GM18519 (cell line): Measurements from ENCODE around the gene PRKAG2.
"Not testable (repeated sequence)": the region's sequence is repeated elsewhere in the genome, so short reads cannot be mapped to it uniquely, and the experiment has no call there.

ENCODE experiments used
- ATAC-seq: cut with Tn5 transposase; IDR thresholded peaks from one replicate; pipeline ENCODE4 v1.9.1; 2021; ENCODE audit warnings: mild to moderate bottlenecking, moderate library complexity; ENCODE audit not compliant: unreplicated experiment, low FRiP score

Gene PRKAG2

DNA sequence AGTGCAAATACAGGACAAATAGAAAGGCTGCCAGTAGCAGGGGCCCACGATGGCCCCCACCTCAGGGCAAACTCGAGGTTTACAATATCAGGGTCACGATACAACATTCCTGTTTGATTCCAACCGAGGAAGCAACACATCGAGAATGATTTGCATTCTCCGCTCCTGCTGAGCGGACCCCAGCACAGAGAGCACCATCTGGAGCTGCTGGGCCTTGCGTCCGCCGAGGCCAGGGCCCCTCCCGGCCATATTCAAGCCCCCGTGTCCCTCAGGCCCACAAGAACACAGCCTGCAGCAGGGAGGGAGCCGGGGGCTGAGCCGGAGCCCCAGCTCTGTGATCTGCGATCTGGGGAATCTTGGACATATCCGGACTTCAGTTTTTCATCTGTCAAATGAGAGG is 84.3 kb downstream of the PRKAG2 start:
- ATAC-seq, result no peak

GRCh38 chr7:151792086-151792485 is 84.8 kb downstream of the PRKAG2 start:
- ATAC-seq, result no peak

DNA sequence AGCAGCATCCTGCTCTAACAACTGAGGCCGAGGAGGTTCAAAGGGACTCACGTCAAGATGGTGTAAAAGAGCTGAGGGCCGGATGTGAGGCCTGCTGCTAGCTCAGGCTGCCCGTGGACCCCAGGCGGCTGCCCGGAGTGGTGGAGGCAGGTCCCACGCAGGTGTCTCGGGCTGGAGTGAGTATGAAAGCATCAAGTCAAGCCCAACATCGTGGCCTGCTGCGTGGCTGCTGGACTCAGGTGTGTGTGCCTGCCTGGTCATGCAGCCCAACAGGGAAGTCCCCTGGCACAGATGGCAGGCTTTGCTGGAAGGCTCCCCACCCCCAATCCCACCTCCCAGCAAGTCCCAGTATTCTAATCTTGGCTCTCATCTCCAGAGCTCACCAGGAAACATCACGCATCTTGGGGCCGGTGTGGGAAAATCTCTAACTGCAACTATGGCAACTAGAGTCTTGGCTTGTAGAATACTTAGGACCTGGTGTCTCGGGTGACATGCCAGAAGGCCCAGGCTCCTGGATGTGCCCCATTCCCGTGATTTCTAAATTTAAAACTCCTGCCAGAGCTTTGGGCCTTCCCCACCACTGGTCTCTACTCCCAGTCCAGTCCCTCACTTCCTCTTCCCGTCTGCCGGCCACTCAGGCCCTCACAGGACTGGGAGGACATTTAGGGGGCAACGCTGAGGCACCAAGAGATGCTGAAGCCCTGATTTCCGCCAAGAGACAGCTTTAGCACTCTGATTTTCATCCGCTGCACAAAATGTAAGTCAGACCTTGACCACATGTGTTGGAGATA is 85.9 kb downstream of the PRKAG2 start:
- no peak for ATAC-seq

DNA sequence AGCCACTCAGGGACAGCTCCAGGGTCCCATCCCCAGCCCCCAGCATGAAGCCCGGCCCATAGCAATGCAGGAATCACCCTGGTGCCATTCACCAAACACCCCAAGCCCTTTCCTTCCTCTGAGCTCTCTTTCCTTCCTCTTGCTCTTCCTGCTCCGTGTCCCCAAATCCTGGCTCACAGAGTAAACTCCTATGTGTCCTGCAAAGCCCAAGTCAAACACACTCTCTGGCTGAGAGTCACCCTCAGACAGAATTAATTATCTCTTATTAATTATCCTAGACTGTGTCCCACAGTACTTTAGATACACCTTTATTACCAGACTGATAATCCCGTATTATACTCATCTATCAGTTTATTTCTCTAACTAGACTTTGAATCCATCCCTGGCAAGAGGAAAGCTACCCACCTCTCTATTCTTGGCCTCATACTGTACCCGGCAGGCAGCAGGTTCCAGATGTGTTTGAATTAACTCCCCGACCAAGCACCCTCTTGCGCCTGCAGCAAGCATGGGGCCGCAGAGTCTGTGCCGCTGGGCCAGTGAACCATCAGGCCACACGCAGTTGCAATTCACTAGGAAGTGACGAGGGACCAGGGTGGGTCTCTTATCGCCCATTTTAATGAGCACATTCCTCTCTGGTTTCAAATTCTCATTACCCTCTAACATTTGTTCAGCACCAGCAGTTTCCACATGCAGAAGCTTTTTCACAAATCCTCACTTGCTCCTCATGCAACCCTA is 86.7 kb downstream of the PRKAG2 start:
- no peak for ATAC-seq

GRCh38 chr7:151789380-151789947 is 87.5 kb downstream of the PRKAG2 start:
- no peak for ATAC-seq

GRCh38 chr7:151787348-151787747 is 89.6 kb downstream of the PRKAG2 start:
- ATAC-seq, result no peak

DNA sequence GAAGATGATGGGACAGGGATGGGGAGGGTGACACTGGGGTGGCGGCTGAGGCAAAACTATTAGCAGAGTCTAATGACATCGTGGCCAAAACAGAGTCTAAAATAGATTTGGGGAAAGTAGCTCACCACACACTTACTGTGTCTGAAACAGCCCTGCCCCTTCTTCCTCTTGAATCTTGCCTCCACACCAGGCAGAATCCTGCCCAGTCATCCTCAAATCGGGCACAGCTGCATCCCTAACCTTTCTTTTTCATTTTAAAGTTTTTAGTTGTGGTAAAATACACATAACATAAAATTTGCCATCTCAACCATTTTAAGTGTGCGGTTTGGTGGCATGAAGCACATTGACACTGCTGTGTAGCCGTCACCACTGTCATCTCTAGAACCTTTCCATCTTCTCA is 90.0 kb downstream of the PRKAG2 start:
- ATAC-seq, result no peak

GRCh38 chr7:151786241-151786640 is 90.7 kb downstream of the PRKAG2 start:
- no peak for ATAC-seq

DNA sequence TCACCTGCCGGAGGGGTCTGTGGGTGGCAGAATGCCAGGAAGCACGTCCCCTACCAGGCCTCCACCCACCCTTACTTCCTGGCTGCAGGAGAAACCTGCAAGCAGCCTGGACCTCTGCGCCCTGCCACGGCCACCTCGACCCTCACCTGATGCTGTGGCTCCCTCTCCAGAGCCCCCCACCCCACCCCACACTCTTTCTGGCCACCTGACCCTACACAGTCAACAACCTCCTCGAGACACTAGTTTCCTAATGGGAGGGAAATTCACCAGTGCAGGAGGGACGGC is 91.3 kb downstream of the PRKAG2 start:
- ATAC-seq, result no peak

DNA sequence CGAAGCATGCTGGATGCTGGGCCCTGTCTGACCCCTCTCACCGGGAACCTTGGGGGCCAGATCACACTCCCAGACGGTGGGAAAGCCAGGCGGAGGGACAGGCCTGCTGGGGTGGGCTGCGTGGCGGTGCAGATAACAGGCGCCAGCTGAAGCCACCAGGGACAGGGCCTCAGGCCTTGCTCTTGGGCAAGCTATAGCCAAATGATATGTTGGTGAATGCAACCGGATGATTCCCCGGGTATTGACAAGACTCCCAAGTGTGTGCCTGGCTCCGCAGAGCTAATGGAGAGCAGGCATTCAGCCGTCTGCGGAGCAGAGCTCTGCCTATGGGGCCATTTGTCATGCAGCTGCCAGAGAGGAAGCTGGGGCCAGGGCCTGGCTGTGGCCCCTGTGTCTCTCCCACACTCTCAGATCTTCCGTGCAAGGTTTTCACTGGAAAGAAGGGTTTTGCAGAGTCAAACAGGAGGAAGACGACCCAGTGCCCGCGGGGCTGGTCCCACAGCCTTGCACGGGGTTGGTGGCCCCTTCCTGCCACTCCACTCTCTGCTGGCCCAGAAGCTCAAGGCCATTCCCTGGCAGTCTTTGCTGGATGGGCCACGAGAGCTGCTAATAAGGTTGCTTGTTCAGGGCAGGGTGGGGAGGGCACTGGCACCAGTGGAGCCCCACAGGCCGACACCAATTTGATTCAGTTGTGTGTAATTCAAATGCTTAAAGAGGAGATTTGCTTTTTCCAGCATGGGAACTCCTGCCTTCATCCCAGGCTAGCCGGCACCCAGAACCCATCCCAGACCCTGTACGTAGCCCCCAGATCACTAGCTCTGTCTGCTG is 91.8 kb downstream of the PRKAG2 start:
- no peak for ATAC-seq

DNA sequence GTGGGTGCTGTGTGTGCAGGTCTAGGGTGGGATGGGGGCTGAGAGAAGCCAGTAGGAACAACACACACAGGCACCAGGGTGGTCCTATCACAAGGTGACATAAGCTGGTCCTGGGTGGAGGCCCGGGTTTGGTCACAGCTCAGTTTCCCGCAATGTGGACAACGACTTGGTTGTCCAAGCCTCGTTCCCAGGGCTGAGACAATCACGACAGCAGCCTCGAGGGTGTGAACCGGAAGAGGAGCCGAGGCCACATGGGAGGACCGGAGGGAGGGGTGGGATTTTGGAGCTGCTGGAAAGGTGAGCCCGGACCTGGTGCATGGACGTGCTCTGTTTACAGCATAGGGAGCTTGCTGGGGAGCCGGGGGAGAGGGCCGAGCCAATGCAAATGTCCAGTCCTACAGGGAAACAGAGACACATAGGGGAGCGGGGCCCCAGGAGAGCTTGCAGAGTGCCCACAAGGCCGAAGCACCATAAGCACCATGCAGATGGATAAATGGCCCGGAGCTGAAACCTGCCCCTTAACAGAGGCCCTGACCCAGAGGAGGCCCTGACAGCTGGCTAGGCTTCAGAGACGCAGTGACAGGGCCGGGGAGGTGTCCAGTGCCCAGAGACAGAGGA is 92.8 kb downstream of the PRKAG2 start:
- no peak for ATAC-seq

DNA sequence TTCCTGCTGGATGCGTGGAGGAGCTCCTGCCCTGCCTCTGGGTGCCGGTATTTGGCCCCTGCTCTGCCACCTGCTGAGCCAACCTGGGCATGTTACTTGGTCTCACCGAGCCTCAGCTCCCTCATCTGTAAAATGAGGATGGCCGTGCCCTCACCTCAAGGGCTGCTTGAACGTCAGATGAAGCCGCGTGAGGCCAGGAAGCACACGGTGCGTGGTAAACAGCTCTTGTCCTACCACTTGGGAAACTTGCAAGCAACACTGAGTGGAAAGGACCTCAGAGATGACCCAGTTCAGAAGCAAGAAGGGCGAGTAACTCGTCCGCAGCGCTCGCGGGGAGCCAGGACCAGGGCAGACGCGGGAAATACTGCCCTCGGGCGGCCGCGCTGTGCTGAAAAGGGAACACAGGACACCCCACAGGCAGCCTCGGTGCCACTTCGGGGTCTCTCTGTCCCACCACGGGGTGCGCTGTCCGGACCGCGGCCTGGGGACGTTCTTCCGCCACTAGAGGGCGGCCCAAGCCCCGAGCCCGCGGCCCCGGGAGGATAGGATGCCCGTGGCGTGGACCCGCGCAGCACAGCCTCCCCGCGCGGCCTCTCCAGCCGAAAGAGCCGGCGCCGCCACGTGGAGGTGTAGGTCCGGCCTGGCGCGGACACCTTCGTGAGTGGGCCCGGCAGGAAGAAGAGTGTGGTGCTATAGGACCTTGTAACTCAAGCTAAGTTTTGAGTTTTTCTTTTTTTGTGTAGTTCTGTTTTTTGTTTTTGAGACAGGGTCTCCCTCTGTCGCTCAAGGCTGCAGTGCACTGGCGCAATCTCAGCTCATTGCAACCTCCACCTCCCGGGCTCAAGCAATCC is 94.1 kb downstream of the PRKAG2 start:
- peak; percentile 89 for ATAC-seq

DNA sequence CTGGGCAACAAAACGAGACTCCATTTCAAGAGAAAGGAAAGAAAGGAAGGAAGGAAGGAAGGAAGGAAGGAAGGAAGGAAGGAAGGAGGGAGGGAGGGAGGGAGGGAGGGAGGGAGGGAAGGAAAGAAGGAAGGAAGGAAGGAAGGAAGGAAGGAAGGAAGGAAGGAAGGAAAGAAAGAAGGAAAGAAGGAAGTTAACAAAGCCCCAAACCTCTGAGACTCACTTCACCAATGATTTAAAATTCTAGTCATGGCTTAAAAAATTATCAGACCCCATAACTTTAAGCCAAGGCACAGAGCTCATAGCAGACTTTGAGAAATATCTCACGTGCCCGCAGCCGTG is 94.7 kb downstream of the PRKAG2 start:
- ATAC-seq, result not testable (repeated sequence)

DNA sequence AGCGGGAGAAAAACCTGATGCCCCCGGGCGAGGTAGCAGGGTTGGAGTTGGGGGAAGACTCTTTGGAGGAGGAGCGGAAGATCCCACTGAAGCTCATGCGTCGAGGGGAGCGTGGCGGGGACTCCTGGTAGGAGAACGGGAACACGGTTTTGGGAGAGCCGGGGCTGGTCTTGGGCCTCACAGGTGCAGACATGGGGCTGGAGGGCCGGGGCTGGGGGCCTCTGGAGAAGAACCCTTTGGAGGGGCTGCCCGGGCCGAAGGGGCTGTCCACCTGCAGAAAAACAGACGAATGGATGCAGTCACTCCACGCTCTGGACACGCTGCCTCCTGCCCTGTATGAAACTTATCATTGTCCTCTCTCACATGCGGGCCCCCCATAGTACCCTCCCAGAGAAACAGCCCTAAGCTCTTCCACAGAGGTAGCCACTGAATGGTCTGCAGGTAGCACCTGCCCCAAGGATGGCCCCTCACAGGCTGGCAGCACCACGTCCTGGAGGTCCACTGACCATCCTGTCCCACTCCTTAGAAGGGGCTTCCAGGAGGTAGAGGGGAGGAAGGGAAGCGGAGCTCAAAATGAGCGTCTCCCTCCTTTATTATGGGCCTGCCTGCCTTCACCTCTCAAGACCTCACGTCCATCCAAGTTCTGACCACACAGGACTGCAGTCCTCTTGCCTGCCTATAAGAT is 95.6 kb downstream of the PRKAG2 start:
- no peak for ATAC-seq

- no peak for ATAC-seq
Measured at GRCh38 chr7:151780631-151781030, 96.3 kb downstream of the PRKAG2 start.

DNA sequence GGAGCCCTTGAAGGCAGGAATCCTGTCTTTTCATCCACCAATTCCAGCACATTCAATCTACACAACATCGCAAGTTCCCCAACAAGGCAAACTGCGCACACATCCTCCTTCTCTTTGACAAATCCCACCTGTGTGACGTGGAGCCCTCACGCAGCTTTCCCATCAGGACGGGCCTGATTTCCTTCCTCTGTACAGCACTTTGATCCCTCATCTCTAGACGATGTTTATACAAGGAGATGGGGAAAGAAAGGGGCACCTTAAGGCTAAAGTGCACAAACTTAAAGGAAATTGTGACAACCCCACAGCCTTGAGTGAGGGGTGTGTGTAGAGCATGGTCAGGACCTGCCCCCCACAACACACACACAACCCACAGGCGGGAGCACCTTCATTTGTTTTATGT is 97.2 kb downstream of the PRKAG2 start:
- no peak for ATAC-seq

DNA sequence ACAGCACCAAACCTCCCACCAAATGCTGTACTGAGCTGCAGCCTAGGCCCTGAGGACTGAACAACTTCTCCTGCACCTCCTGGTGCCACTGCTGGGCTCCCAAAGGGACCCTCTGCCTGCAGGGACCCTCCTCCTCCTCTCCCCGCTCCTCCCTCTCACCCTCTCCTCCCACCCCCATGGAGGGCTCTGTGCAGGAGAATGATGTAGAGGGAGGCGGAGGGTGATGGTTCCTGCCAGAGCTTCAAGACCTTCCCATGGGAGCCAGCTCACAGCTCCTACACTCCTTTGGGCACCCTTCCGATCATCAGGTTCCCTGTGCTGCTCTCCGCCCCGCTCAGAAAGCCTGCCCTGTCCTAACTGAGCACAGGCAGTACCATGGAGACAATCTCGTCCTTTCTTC is 97.7 kb downstream of the PRKAG2 start:
- no peak for ATAC-seq

DNA sequence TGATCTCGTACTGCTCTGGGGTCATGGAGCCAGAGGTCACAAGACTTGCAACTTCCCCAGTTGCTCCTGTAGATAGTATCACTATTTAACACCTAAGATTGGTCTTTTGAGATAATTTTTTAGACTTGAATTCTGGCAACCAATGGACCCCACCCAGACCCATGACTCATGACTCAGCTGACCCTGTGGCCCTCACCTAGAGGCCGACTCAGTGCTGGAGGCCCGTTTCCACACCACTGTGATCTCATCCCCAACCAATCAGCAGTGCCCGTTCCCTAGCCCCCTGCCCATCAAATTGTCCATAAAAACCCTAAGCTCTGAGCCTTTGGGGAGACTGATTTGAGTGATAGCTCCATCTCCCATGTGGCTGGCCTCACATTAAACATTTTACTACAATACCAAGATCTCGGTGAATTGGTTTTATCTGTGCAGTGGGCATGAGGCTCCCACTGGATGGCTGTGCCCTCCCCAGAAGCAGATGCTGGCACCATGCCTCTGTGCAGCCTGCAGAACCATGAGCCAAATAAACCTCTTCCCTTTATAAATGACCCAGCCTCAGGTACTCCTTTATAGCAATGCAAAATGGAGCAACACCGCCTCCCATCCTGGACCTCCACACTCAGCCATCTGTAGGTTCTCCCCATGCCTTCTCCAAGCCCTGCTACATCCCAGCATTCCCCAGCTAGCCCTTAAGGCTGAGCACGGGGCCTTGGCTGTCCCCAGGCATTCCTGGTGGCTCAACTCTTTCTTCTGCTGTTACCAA is 98.8 kb downstream of the PRKAG2 start:
- ATAC-seq, result no peak

DNA sequence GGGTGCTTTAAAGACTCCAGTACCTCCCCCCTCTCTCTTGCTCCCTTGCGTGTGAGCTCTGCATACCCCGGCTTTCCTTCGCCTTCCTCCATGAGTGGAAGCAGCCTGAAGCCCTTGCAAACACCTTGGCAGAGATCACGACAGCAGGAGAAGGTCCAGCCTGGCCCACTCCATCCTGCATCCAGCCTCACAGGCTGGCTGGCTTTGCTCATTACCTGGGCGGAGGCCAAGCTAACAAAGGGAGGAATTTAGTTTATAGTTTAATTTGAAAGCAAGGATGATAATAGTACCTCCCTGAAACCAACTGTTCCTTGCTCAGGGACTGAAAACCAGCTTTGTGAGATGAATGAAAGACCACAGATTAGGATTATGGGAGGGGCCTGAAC is 99.4 kb downstream of the PRKAG2 start:
- ATAC-seq, result no peak
